SW 1271 (cell line): ENCODE measurements around the gene ORAI2.
"Not testable (repeated sequence)": the region's sequence is repeated elsewhere in the genome, so short reads cannot be mapped to it uniquely, and the experiment has no call there.

Experiments used
- DNase-seq, 2 experiments: peaks; one replicate each; lab custom pipeline; 2025; lab: John Stamatoyannopoulos, UW

ORAI2 gene

GRCh38 chr7:102447311-102447710 lies 13.9 kb downstream of the ORAI2 start:
- no peak for DNase-seq

GRCh38 chr7:102449136-102449535 lies 15.8 kb downstream of the ORAI2 start:
- no peak for DNase-seq

GRCh38 chr7:102450242-102450641 lies 16.9 kb downstream of the ORAI2 start:
- DNase-seq = no peak

- DNase-seq = no peak
These were observed 18.1 kb downstream of the ORAI2 start for GRCh38 chr7:102451371-102452054.

- no peak for DNase-seq
These were observed 19.1 kb downstream of the ORAI2 start for GRCh38 chr7:102452451-102452850.

GRCh38 chr7:102453319-102453718 lies 19.9 kb downstream of the ORAI2 start:
- DNase-seq = no peak

GRCh38 chr7:102454468-102454867 lies 21.1 kb downstream of the ORAI2 start:
- DNase-seq = no peak

- DNase-seq = not testable (repeated sequence)
These were observed 21.6 kb downstream of the ORAI2 start for GRCh38 chr7:102454932-102455331.

- no peak for DNase-seq
These were observed 22.2 kb downstream of the ORAI2 start for GRCh38 chr7:102455596-102455995.

GRCh38 chr7:102456327-102456726 lies 23.0 kb downstream of the ORAI2 start:
- DNase-seq = no peak

- DNase-seq = no peak
These were observed 24.1 kb downstream of the ORAI2 start for GRCh38 chr7:102457352-102457924.

- no peak for DNase-seq
These were observed 26.0 kb downstream of the ORAI2 start for GRCh38 chr7:102459221-102459844.

GRCh38 chr7:102460467-102460866 lies 27.1 kb downstream of the ORAI2 start:
- no peak for DNase-seq

GRCh38 chr7:102463841-102464576 lies 30.6 kb downstream of the ORAI2 start:
- DNase-seq = no peak

- peak; percentile 63 to 90 for DNase-seq
These were observed 31.4 kb downstream of the ORAI2 start, which contains the start of the genes ALKBH4 and LRWD1 for GRCh38 chr7:102464577-102465280. Gene ALKBH4, minus strand, starts transcription at chr7:102464863. Its CDS starts 27 bp downstream, at chr7:102464836. Gene LRWD1, plus strand, starts transcription at chr7:102464984. Its CDS starts 97 bp downstream, at chr7:102465081.

- no peak for DNase-seq
These were observed 32.7 kb downstream of the ORAI2 start for GRCh38 chr7:102466097-102466496.

GRCh38 chr7:102467581-102468477 lies 34.5 kb downstream of the ORAI2 start:
- no peak for DNase-seq

- DNase-seq = no peak
These were observed 35.3 kb downstream of the ORAI2 start for GRCh38 chr7:102468478-102469350.

GRCh38 chr7:102469351-102469971 lies 36.1 kb downstream of the ORAI2 start:
- DNase-seq = no peak
